T-helper 2 cell treated with Interferon-gamma antibody and Interleukin-4, amounts not matched to agents 5 μg/mL and 100 μg/mL, for 36 hours (primary cell): ENCODE data around the gene CCDC85A.

Experiments used
- DNase-seq: peaks from one replicate; pipeline ENCODE4 v3.0.0; 2021; ENCODE audit warnings: low spot score
- H3K27ac Mint-ChIP-seq: one replicate; pipeline ENCODE4 v1.8.0; 2021; ENCODE audit warnings: mild to moderate bottlenecking, mixed read lengths
- H3K27me3 Mint-ChIP-seq: one replicate; pipeline ENCODE4 v1.8.0; 2021; ENCODE audit warnings: low read depth, mixed read lengths
- H3K36me3 Mint-ChIP-seq: one replicate; pipeline ENCODE4 v1.8.0; 2021; ENCODE audit warnings: low read depth, mixed read lengths
- H3K4me1 Mint-ChIP-seq: one replicate; pipeline ENCODE4 v1.8.0; 2021; ENCODE audit warnings: low read depth, mixed read lengths
- H3K4me3 Mint-ChIP-seq: one replicate; pipeline ENCODE4 v1.8.0; 2022; ENCODE audit warnings: mild to moderate bottlenecking, moderate library complexity, mixed read lengths
- H3K9me3 Mint-ChIP-seq: one replicate; pipeline ENCODE4 v1.8.0; 2021; ENCODE audit warnings: mixed read lengths

CCDC85A gene

GRCh38 chr2:56314796-56315195, 131.0 kb downstream of the CCDC85A start:
- Mint-ChIP-seq H3K36me3 (no peaks in the 10 kb centered on the region), H3K27ac (no peak overlapping the region), H3K9me3 (no peaks in the 10 kb centered on the region), H3K4me1 (no peaks in the 10 kb centered on the region), H3K4me3 (no peak overlapping the region), H3K27me3 (no peaks in the 10 kb centered on the region)
- DNase-seq, result no peak

- H3K27ac Mint-ChIP-seq, result no peak overlapping the region
- H3K4me1 Mint-ChIP-seq, result no peaks in the 10 kb centered on the region
- no peaks in the 10 kb centered on the region for H3K27me3 Mint-ChIP-seq
- H3K36me3 Mint-ChIP-seq, result no peaks in the 10 kb centered on the region
- H3K9me3 Mint-ChIP-seq, result no peaks in the 10 kb centered on the region
- DNase-seq, result no peak
- H3K4me3 Mint-ChIP-seq, result no peak overlapping the region
Observed at GRCh38 chr2:56315376-56315775, 131.6 kb downstream of the CCDC85A start.

GRCh38 chr2:56316011-56316410, 132.2 kb downstream of the CCDC85A start:
- no peaks in the 10 kb centered on the region for H3K9me3 Mint-ChIP-seq
- no peaks in the 10 kb centered on the region for H3K4me1 Mint-ChIP-seq
- DNase-seq, result no peak
- no peak overlapping the region for H3K4me3 Mint-ChIP-seq
- no peaks in the 10 kb centered on the region for H3K27me3 Mint-ChIP-seq
- no peak overlapping the region for H3K27ac Mint-ChIP-seq
- no peaks in the 10 kb centered on the region for H3K36me3 Mint-ChIP-seq

- H3K36me3 Mint-ChIP-seq, result no peaks in the 10 kb centered on the region
- H3K4me3 Mint-ChIP-seq, result no peak overlapping the region
- no peak overlapping the region for H3K27ac Mint-ChIP-seq
- no peaks in the 10 kb centered on the region for H3K9me3 Mint-ChIP-seq
- no peaks in the 10 kb centered on the region for H3K27me3 Mint-ChIP-seq
- no peak for DNase-seq
- H3K4me1 Mint-ChIP-seq, result no peaks in the 10 kb centered on the region
Observed at GRCh38 chr2:56318147-56318546, 134.4 kb downstream of the CCDC85A start.

GRCh38 chr2:56325661-56326345, 142.0 kb downstream of the CCDC85A start:
- Mint-ChIP-seq H3K4me1 (no peaks in the 10 kb centered on the region), H3K27me3 (no peaks in the 10 kb centered on the region)

GRCh38 chr2:56326346-56326741, 142.6 kb downstream of the CCDC85A start:
- H3K4me1 Mint-ChIP-seq, result no peaks in the 10 kb centered on the region

More at GRCh38 chr2:56325661-56326345, 142.0 kb downstream of the CCDC85A start:
- no peak overlapping the region for H3K27ac Mint-ChIP-seq
- H3K4me3 Mint-ChIP-seq, result no peak overlapping the region
- no peaks in the 10 kb centered on the region for H3K9me3 Mint-ChIP-seq
- DNase-seq, result no peak
- H3K36me3 Mint-ChIP-seq, result no peaks in the 10 kb centered on the region

GRCh38 chr2:56331810-56332209, 148.0 kb downstream of the CCDC85A start:
- no peak for DNase-seq
- no peak overlapping the region for H3K27ac Mint-ChIP-seq

More at GRCh38 chr2:56326346-56326741, 142.6 kb downstream of the CCDC85A start:
- Mint-ChIP-seq H3K4me3 (no peak overlapping the region), H3K9me3 (no peaks in the 10 kb centered on the region), H3K27ac (no peak overlapping the region), H3K27me3 (no peaks in the 10 kb centered on the region), H3K36me3 (no peaks in the 10 kb centered on the region)
- no peak for DNase-seq

GRCh38 chr2:56333812-56334485, 150.2 kb downstream of the CCDC85A start:
- no peak for DNase-seq
- H3K27me3 Mint-ChIP-seq, result no peaks in the 10 kb centered on the region
- H3K4me1 Mint-ChIP-seq, result no peaks in the 10 kb centered on the region

More at GRCh38 chr2:56331810-56332209, 148.0 kb downstream of the CCDC85A start:
- Mint-ChIP-seq H3K4me1 (no peaks in the 10 kb centered on the region), H3K27me3 (no peaks in the 10 kb centered on the region), H3K9me3 (no peaks in the 10 kb centered on the region), H3K36me3 (no peaks in the 10 kb centered on the region), H3K4me3 (no peak overlapping the region)

GRCh38 chr2:56334622-56335021, 150.8 kb downstream of the CCDC85A start:
- no peaks in the 10 kb centered on the region for H3K27me3 Mint-ChIP-seq
- H3K4me1 Mint-ChIP-seq, result no peaks in the 10 kb centered on the region
- H3K36me3 Mint-ChIP-seq, result no peaks in the 10 kb centered on the region
- DNase-seq, result no peak
- H3K27ac Mint-ChIP-seq, result no peak overlapping the region
- no peaks in the 10 kb centered on the region for H3K9me3 Mint-ChIP-seq
- no peak overlapping the region for H3K4me3 Mint-ChIP-seq

More at GRCh38 chr2:56333812-56334485, 150.2 kb downstream of the CCDC85A start:
- Mint-ChIP-seq H3K27ac (no peak overlapping the region), H3K36me3 (no peaks in the 10 kb centered on the region), H3K4me3 (no peak overlapping the region), H3K9me3 (no peaks in the 10 kb centered on the region)

- Mint-ChIP-seq H3K4me1 (no peaks in the 10 kb centered on the region), H3K4me3 (no peak overlapping the region), H3K9me3 (no peaks in the 10 kb centered on the region), H3K36me3 (no peaks in the 10 kb centered on the region), H3K27me3 (no peaks in the 10 kb centered on the region), H3K27ac (no peak overlapping the region)
- no peak for DNase-seq
Observed at GRCh38 chr2:56335101-56335500, 151.3 kb downstream of the CCDC85A start.

GRCh38 chr2:56337342-56337741, 153.6 kb downstream of the CCDC85A start:
- no peaks in the 10 kb centered on the region for H3K36me3 Mint-ChIP-seq
- DNase-seq, result no peak
- H3K4me3 Mint-ChIP-seq, result no peak overlapping the region
- no peaks in the 10 kb centered on the region for H3K4me1 Mint-ChIP-seq
- H3K27ac Mint-ChIP-seq, result no peak overlapping the region
- H3K9me3 Mint-ChIP-seq, result no peaks in the 10 kb centered on the region
- no peaks in the 10 kb centered on the region for H3K27me3 Mint-ChIP-seq

- H3K4me1 Mint-ChIP-seq, result no peaks in the 10 kb centered on the region
- H3K27me3 Mint-ChIP-seq, result no peaks in the 10 kb centered on the region
- H3K9me3 Mint-ChIP-seq, result no peaks in the 10 kb centered on the region
- DNase-seq, result no peak
- H3K27ac Mint-ChIP-seq, result no peak overlapping the region
- H3K36me3 Mint-ChIP-seq, result no peaks in the 10 kb centered on the region
- H3K4me3 Mint-ChIP-seq, result no peak overlapping the region
Observed at GRCh38 chr2:56338232-56338631, 154.4 kb downstream of the CCDC85A start.

GRCh38 chr2:56344771-56345170, 161.0 kb downstream of the CCDC85A start:
- no peaks in the 10 kb centered on the region for H3K9me3 Mint-ChIP-seq
- no peak overlapping the region for H3K4me3 Mint-ChIP-seq
- H3K27me3 Mint-ChIP-seq, result no peaks in the 10 kb centered on the region
- no peaks in the 10 kb centered on the region for H3K36me3 Mint-ChIP-seq
- DNase-seq, result no peak
- no peaks in the 10 kb centered on the region for H3K4me1 Mint-ChIP-seq
- H3K27ac Mint-ChIP-seq, result no peak overlapping the region

- no peak overlapping the region for H3K4me3 Mint-ChIP-seq
Observed at GRCh38 chr2:56347881-56348280, 164.1 kb downstream of the CCDC85A start.

More at GRCh38 chr2:56347881-56348280, 164.1 kb downstream of the CCDC85A start:
- DNase-seq, result no peak
- no peaks in the 10 kb centered on the region for H3K9me3 Mint-ChIP-seq
- no peaks in the 10 kb centered on the region for H3K27me3 Mint-ChIP-seq
- H3K36me3 Mint-ChIP-seq, result no peaks in the 10 kb centered on the region
- no peak overlapping the region for H3K27ac Mint-ChIP-seq
- no peaks in the 10 kb centered on the region for H3K4me1 Mint-ChIP-seq
